Activated T-cell treated with anti-CD3 and anti-CD28 coated beads, Interleukin-2, amount 50 U/mL, for 4 hours (primary cell): Measurements from ENCODE around the gene STK39. TPM values are rescaled to one million over a fixed set of nuclear protein-coding genes. Genes with fewer than 3 reads are reported as not detected.
"Not testable (repeated sequence)": the region's sequence is repeated elsewhere in the genome, so short reads cannot be mapped to it uniquely, and the experiment has no call there.

Source experiments
- ATAC-seq, 2 donors: fragments of 200-7000 bp; cut with Tn5 transposase; one replicate each; pipeline ENCODE4 v1.10.0; 2021
- DNase-seq: peaks from one replicate; pipeline ENCODE4 v3.0.0-alpha.2; 2020
- H3K27me3 Mint-ChIP-seq: one replicate; pipeline ENCODE4 v1.8.0; 2021; ENCODE audit warnings: low read depth, mixed read lengths
- H3K36me3 Mint-ChIP-seq: one replicate; pipeline ENCODE4 v1.8.0; 2022; ENCODE audit warnings: mixed read lengths; ENCODE audit not compliant: insufficient read depth
- H3K4me1 Mint-ChIP-seq: one replicate; pipeline ENCODE4 v1.8.0; 2021; ENCODE audit warnings: low read depth, mixed read lengths
- H3K4me3 Mint-ChIP-seq: one replicate; pipeline ENCODE4 v1.8.0; 2021; ENCODE audit warnings: mild to moderate bottlenecking, moderate library complexity, mixed read lengths
- H3K9me3 Mint-ChIP-seq: one replicate; pipeline ENCODE4 v1.8.0; 2021; ENCODE audit warnings: mixed read lengths
- total RNA-seq, 3 donors: library from RNA; stranded (reverse); gene quantifications; one replicate each; pipeline ENCODE4 v1.2.1, GENCODE V29; 2021

Gene STK39
- total RNA-seq, 3 donors from 2014 or later, result 24.9 to 31.9 (median 31.5) TPM

GRCh38 chr2:168090366-168091135, 156.8 kb downstream of the STK39 start:
- no peak for DNase-seq
- no peak for ATAC-seq
- no peaks in the 10 kb centered on the region for H3K27me3 Mint-ChIP-seq
- no peaks in the 10 kb centered on the region for H3K9me3 Mint-ChIP-seq
- H3K4me3 Mint-ChIP-seq, result no peak overlapping the region
- peaks cover 5% of the 10 kb centered on the region for H3K36me3 Mint-ChIP-seq
- peaks cover 26% of the 10 kb centered on the region for H3K4me1 Mint-ChIP-seq

DNA sequence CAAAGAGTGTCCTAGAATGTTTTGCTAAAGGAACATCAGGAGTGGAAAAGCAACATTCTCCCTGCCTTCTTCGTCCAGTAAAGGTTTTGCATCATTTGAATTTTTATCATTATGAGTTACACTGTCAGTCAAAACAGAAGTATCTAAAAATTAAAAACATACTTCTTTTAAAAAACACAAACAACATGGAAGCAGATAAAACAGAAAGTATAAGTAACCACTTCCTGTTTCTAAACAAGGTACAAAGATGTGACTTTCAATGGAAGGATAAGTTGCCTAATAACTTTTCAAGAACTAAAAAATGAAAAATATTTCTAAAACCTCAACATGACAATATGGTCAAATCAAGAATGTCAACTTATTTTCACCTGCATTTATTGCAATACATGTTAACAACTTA, 158.2 kb downstream of the STK39 start:
- no peak for DNase-seq
- Mint-ChIP-seq H3K27me3 (no peaks in the 10 kb centered on the region), H3K4me1 (peaks cover 26% of the 10 kb centered on the region), H3K9me3 (no peaks in the 10 kb centered on the region), H3K4me3 (no peak overlapping the region), H3K36me3 (peaks cover 8% of the 10 kb centered on the region)
- ATAC-seq, result no peak

GRCh38 chr2:168087401-168087800, 160.0 kb downstream of the STK39 start:
- Mint-ChIP-seq H3K9me3 (no peaks in the 10 kb centered on the region), H3K36me3 (peaks cover 15% of the 10 kb centered on the region), H3K4me3 (no peak overlapping the region), H3K27me3 (no peaks in the 10 kb centered on the region), H3K4me1 (peaks cover 26% of the 10 kb centered on the region)
- DNase-seq, result no peak
- ATAC-seq, result no peak

GRCh38 chr2:168086851-168087250, 160.5 kb downstream of the STK39 start:
- ATAC-seq (no peak), DNase-seq (no peak)
- Mint-ChIP-seq H3K27me3 (no peaks in the 10 kb centered on the region), H3K4me3 (no peak overlapping the region), H3K36me3 (peaks cover 19% of the 10 kb centered on the region), H3K4me1 (peaks cover 26% of the 10 kb centered on the region), H3K9me3 (no peaks in the 10 kb centered on the region)

DNA sequence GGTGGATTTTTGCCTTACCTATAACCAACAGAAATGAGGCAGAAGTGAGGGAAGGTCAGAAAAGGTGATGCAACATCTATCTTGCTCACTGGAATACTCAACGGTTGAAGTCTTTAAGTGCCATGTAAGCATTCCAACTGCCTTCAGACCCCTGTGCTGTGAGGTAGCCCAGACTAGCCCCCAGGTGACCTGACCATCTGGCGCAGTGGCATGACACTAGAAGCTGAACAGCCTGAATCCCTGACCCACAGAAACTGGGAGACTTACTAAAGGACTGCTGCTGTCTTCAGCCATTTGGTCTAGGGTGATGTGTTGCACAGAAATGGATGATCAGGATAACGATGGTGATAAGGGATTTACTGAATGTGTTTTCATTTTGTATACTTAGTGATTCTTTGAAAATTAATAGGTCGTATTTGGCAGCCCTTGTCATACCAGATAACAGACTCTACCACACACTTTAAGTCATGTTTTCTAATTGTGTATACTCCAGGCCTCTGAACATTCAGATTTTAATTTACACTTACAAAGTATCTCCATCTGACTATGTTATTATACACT, 161.5 kb downstream of the STK39 start:
- H3K36me3 Mint-ChIP-seq, result peaks cover 20% of the 10 kb centered on the region

DNA sequence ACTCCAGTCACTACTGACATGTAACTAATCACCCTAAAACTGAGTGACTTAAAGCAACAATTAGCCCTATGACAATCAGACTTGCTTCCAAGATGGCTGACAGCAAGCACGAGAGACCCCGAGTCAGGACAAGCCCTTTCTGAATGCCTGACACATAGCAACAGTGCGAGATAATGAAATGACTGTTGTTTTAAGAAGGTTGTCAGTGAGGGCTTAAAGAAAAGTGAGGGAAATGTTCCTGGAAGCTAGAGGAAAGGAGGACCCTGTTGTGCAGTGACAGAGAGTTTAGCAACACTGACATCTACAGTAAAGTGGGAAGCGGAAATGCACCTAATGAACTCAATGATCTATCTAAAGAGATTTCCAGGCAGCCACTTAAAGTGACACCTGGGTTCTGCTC, 163.1 kb downstream of the STK39 start:
- Mint-ChIP-seq H3K36me3 (peaks cover 29% of the 10 kb centered on the region), H3K4me1 (peaks cover 10% of the 10 kb centered on the region), H3K27me3 (no peaks in the 10 kb centered on the region), H3K9me3 (no peaks in the 10 kb centered on the region), H3K4me3 (no peak overlapping the region)
- DNase-seq (no peak), ATAC-seq (no peak)

More for the DNA sequence above, 161.5 kb downstream of the STK39 start:
- H3K27me3 Mint-ChIP-seq, result no peaks in the 10 kb centered on the region
- H3K9me3 Mint-ChIP-seq, result no peaks in the 10 kb centered on the region
- DNase-seq (no peak), ATAC-seq (no peak)
- H3K4me1 Mint-ChIP-seq, result peaks cover 21% of the 10 kb centered on the region
- no peak overlapping the region for H3K4me3 Mint-ChIP-seq

DNA sequence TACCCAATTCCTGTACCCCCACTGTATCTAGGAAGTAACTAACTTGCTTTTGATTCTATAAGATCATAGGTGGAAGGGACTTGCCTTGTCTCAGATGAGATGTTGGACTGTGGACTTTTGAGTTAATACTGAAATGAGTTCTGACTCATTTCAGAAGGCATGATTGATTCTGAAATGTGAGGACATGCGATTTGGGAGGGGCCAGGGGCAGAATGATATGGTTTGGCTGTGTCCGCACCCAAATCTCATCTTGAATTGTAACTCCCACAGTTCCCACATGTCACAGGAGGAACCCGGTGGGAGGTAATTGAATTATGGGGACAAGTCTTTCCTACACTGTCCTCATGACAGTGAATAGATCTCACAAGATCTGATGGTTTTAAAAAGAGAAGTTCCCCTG, 165.9 kb downstream of the STK39 start:
- peaks cover 32% of the 10 kb centered on the region for H3K36me3 Mint-ChIP-seq
- not testable (repeated sequence) for H3K9me3 Mint-ChIP-seq, H3K27me3 Mint-ChIP-seq, H3K4me1 Mint-ChIP-seq, H3K4me3 Mint-ChIP-seq, DNase-seq, ATAC-seq

DNA sequence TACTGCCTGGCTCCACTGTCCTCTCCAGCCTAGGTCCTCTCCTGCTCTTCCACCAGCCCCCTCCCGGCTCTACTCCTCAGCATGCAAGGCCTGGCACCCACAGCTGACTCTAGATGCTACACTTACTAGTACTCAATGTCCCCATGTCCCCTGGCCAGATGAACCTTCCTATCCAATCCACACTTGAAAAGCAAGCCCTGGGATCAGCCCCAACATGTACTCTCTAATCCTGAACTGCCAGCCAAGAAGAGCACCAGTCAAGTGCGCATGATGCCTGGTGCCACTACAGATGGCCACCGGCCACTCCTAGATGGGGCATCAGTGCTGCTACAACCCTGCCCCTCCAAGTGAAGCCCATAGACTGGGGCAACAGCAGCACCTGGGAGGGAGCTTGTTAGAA, 168.2 kb downstream of the STK39 start:
- Mint-ChIP-seq H3K9me3 (no peaks in the 10 kb centered on the region), H3K4me3 (no peak overlapping the region), H3K36me3 (peaks cover 36% of the 10 kb centered on the region), H3K27me3 (no peaks in the 10 kb centered on the region), H3K4me1 (no peaks in the 10 kb centered on the region)
- ATAC-seq (no peak), DNase-seq (no peak)

DNA sequence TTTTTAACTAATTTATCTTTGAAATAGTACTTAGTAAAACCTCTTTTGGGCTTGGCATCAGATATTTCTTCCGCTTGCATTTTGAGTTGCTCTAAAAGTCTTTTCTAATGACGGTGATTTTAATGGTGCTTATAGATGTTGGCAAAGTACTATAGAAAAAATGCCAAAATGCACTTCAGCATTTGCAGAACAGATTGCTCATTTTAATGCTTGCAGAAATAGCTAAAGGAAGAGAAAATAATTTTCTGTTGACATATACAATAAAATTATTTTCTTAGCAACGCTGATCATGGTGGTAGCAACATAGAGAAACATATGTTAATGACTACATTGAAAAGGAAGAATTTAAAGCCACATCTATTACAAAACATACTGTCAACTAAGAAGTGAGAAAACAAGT, 170.7 kb downstream of the STK39 start:
- Mint-ChIP-seq H3K4me3 (no peak overlapping the region), H3K36me3 (peaks cover 36% of the 10 kb centered on the region), H3K27me3 (no peaks in the 10 kb centered on the region), H3K4me1 (no peaks in the 10 kb centered on the region), H3K9me3 (no peaks in the 10 kb centered on the region)
- DNase-seq (no peak), ATAC-seq (no peak)

- H3K36me3 Mint-ChIP-seq, result peaks cover 35% of the 10 kb centered on the region
- no peaks in the 10 kb centered on the region for H3K4me1 Mint-ChIP-seq
- no peak overlapping the region for H3K4me3 Mint-ChIP-seq
- H3K9me3 Mint-ChIP-seq, result no peaks in the 10 kb centered on the region
- no peak for ATAC-seq
- H3K27me3 Mint-ChIP-seq, result no peaks in the 10 kb centered on the region
- no peak for DNase-seq
Observed at GRCh38 chr2:168075446-168075845, 171.9 kb downstream of the STK39 start.

GRCh38 chr2:168072626-168073303, 174.6 kb downstream of the STK39 start:
- ATAC-seq (no peak), DNase-seq (no peak)
- Mint-ChIP-seq H3K4me1 (no peaks in the 10 kb centered on the region), H3K9me3 (no peaks in the 10 kb centered on the region), H3K36me3 (peaks cover 31% of the 10 kb centered on the region), H3K27me3 (no peaks in the 10 kb centered on the region), H3K4me3 (no peak overlapping the region)

- DNase-seq (no peak), ATAC-seq (no peak)
- no peaks in the 10 kb centered on the region for H3K27me3 Mint-ChIP-seq
- H3K4me1 Mint-ChIP-seq, result peaks cover 5% of the 10 kb centered on the region
- H3K4me3 Mint-ChIP-seq, result no peak overlapping the region
- no peaks in the 10 kb centered on the region for H3K9me3 Mint-ChIP-seq
- peaks cover 41% of the 10 kb centered on the region for H3K36me3 Mint-ChIP-seq
Observed at GRCh38 chr2:168064011-168064998, 183.1 kb downstream of the STK39 start.

- DNase-seq, result no peak
- Mint-ChIP-seq H3K4me3 (no peak overlapping the region), H3K4me1 (peaks cover 5% of the 10 kb centered on the region), H3K9me3 (no peaks in the 10 kb centered on the region), H3K27me3 (no peaks in the 10 kb centered on the region), H3K36me3 (peaks cover 37% of the 10 kb centered on the region)
- no peak for ATAC-seq
Observed at GRCh38 chr2:168062936-168063335, 184.5 kb downstream of the STK39 start.

- Mint-ChIP-seq H3K4me3 (no peak overlapping the region), H3K4me1 (peaks cover 5% of the 10 kb centered on the region), H3K9me3 (no peaks in the 10 kb centered on the region), H3K27me3 (no peaks in the 10 kb centered on the region), H3K36me3 (peaks cover 31% of the 10 kb centered on the region)
- ATAC-seq (no peak), DNase-seq (no peak)
Observed at GRCh38 chr2:168062054-168062453, 185.3 kb downstream of the STK39 start.
